NCI-H1048 (cell line): ENCODE results near the gene SIGLEC9.

Experiments
- DNase-seq: peaks from one replicate; lab custom pipeline; 2025; lab: John Stamatoyannopoulos, UW

SIGLEC9 gene

DNA sequence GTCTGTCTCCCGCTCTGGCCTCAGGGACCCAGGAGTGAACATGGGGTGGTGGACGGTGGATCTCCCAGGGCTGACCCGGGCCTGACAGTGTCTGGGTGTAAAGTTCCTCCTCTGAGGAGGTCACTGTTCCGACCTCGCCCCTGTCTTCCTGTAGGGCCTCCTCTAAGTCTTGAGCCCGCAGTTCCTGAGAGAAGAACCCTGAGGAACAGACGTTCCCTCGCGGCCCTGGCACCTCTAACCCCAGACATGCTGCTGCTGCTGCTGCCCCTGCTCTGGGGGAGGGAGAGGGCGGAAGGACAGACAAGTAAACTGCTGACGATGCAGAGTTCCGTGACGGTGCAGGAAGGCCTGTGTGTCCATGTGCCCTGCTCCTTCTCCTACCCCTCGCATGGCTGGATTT lies at the start of gene SIGLEC9:
TSS of gene SIGLEC9 (plus strand) at position 178 of the 400 bp plus-strand sequence. CDS start at position 247, 69 bp downstream.
- no peak for DNase-seq

DNA sequence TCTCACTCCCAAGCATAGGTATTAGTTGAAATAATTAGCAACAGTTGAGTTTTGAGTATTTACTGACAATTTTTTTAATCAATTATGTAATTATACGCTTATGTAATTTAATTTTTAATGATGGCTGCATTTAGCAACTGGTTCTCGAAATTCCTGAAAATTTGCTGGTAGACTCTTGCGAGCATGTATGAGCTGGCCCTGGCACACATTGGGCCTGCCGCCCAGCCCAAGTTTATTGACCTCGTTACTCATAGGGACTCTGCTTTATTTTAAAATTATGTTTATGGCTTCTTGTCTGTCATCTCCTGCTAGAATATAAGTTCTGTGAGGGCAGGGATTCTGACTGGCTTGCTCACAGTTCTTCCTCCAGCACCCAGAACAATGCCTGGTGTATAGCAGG lies 48.7 kb upstream of the SIGLEC9 start:
- no peak for DNase-seq

DNA sequence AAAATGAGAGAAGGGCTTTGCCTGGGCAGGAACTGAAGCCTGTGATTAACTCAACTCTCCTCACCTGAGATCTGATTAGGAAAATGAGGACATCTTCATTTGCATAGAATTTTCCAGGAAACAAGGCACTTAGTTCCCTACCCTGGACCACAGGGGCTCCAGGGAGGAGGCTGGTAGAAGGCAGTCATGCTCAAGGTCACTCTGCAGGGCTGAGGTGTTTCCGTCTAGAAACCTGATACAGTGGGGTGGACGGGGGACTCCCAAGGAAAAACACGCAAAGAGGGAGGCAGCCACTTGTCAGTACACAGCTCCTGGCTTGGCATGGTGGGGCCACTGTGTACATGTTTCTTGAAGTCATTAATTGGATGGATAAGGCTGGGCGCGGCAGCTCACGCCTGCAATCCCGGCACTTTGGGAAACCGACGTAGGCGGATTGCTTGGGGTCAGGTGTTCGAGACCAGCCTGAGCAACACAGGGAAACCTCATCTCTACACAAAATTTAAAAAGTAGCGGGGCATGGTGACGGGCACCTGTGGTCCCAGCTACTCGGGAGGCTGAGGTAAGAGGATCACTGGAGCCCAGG lies 48.0 kb upstream of the SIGLEC9 start:
- DNase-seq: no peak

DNA sequence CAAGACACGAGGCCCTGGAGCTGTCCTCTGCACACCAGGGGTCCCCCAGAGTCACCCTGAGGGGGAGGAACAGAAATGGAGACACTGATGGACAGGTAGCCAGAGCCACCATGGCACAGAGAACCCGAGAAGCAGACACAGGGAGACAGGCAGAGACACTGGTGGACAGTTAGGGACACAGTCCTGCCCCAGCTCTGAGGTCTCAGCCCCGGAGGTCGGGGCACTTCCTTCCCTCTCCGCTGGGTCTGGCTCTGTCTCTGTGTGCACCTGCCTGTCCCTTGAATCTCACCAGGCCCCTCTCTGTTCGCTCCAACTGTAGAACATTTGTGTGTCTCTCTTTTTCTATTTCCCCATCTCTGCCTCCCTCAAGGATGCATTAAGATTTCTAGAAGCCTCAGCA lies 46.6 kb upstream of the SIGLEC9 start:
- DNase-seq: no peak

DNA sequence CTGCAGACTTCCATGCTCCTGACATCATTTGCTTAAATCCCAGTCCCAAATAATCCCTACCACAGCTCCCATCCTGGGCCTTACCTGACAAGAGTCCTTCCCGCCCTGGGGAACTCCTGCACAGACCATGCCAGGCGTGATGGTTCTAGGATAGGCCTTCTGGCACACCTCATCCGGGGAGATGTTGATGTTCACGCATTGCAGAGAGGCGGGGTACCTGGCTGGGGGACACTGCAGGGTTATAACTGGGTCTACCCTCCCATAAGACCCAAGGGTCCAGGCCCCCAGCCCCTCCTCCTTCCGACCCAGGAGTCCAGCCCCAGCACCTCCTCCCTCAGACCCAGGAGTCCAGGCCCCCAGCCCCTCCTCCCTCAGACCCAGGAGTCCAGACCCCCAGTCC lies 46.0 kb upstream of the SIGLEC9 start:
- DNase-seq: no peak

DNA sequence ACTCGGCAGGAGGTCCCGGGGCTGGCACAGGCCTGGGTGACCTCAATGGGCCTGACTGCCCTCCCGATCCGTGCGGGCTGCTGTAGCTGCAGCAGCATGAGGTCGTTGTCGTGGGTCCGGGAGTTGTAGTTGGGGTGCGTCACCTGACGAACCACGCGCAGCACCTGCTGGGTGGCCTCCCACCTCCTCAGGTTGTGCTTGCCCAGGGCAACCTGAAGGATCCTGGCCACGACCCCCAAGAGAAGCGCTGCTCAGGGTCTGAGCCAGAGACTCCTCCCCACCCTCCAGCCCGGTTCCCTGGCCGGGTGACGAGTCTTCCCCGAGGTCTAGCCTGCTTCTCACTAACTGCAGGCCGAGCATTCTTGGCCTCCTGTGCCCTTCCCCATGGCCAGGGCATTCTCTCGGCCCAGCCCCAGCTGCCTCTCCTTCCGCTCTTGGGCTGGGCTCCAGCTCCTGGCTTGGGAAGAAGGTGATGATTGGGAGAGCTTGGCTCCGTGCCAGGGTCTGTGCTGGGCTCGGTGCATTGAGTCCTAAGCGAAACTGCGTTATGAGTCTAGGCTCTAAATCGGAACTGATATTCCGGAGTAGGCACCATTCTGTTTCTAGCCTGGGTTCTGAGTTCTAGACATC lies 45.1 kb upstream of the SIGLEC9 start:
- no peak for DNase-seq

DNA sequence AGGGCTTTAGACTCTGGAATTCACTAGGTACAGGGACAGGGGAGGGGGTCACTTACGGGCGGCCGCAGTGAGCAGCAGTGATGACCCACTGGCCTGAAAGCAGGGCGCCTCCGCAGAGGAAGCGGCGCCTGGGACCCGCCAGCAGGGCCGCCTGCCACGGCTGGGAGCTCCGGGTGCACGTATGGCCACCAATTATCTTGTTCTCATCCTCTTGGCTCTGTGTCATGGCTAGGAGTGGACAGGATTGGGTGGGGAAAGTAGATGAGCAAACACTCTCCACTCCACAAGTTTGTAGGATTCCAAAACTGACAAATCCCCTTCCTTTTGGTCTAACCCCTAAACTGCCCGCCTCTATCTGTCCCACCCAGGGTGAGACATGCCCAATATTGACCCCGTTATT lies 43.2 kb upstream of the SIGLEC9 start:
- no peak for DNase-seq

DNA sequence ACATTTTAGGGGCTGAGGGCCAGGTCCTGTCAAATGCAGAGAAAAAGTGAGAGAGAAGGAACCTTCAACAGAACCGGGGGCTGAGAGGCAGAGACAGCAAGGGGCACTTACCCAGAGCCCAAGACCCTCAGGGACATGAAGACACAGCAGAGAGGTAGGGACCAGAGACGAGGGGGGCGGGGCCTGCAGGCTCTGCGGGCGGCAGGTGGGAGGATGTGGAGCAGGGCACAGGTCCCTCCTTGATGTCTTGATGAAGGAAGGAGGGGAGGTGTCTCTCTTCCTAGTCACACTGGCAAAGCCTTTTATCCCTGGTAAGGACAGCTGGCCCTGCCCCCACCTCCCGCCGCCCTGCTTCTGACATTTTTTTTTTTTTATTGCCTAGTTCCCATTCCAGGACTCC lies 42.1 kb upstream of the SIGLEC9 start, which contains the start of gene KLK14:
TSS of gene KLK14 (minus strand) at position 277 of the 400 bp plus-strand sequence. CDS start at position 4, 273 bp downstream.
- no peak for DNase-seq

DNA sequence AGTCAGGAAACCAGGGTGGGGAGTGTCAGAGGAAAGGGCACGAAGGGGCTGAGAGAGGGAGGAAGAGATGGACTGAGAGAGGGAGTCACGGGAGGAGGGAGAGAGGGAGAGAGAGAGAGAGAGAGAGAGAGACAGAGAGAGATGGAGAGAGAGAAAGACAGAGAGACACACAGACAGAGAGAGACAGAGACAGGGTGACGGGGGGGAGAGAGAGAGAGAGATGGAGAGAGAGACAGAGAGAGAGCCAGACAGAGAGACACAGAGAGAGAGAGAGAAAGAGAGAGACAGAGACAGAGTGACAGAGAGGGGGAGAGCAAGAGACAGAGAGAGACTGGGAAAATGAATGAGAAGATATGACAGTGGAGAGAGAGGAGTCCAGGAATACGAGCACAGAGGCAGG lies 41.5 kb upstream of the SIGLEC9 start:
- no peak for DNase-seq

DNA sequence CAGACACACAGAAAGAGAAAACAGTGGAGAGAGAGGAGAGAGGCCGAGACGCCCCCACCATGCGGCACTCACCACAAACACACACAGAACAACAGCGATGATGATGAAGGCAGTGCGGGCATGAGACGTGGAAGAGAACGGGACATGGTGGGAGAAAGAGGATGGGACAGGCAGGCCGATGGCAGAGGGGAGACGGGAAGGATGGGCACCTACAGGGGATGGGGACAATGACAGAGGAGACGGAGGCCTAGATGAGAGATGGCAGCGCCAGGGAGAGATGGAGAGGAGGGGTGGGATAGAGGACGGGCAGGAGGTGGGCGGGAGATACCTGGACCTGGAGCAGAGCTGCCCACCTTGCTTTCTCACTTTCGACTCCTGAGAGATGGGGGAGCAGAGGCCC lies 40.9 kb upstream of the SIGLEC9 start:
- no peak for DNase-seq

DNA sequence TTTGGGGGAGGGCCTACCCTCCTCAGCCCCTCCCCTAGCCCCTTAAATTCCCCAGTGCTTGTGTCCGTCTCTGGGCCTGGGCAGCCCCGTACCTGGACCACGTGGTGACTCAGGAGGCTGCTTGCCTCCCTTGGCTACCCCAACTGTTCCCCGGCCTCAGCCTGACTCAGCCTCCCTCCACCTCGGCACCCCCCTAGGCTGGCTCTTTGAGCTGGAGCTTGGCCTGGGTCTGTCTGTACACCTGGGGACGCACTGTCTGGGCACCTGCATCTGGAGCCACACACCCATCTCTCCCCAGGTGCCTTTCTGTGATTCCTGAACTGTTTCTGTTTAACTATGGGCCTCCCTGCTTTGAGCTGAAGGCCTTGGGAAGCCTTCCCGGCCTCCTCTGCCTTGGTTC lies 40.2 kb upstream of the SIGLEC9 start:
- no peak for DNase-seq

DNA sequence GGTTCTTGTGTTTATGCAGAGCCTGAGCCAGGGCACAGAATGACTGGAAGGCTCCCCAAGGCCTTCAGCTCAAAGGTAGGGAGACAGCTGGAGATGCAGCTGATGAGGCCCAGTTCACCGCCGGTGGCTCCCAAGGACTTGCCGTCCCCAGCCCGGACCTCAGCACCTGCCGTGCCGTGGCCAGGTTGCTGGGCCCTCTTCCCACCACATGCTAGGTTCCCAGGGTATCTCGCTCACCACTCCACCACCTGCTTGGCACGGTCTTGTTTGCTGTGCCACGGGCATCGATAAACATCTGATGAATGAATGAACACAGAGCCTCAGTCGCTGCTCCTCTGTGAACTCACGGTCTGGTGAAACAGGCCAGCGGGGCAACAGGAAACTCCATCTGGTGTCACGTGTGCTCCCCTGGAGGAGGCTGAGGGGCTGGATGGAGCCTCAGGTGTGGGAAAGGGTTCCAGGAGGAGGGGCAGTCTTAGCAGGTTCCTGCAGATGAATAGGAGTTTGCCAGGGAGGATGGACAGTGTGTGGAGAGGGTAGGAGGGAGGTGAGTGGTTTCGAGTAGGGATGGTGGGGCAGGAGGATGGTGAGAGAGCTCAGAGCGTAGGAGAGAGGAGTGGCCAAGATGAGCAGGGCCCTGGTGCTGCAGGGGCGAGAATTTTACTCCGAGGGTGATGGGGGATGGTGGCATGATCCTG lies 38.4 kb upstream of the SIGLEC9 start:
- no peak for DNase-seq

DNA sequence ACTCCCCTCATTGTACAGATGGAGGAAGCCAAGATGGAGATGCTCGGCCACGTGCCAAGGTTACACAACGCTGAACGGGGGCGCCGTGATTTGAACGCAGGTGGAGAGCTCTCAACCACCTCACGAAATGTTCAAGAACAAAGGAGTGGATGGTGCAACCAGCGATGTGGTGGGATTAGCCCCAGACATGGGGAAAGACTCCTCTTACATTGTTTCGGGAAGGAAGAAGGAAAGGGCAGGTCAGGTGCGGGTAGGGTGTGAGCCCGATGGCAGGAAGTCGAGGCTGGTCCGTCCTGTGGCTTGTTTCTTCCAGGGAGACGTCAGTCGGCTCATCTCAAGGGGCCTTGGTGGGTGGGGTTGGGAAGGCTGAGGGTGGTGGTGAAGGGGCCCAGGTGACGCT lies 34.9 kb upstream of the SIGLEC9 start:
- no peak for DNase-seq

DNA sequence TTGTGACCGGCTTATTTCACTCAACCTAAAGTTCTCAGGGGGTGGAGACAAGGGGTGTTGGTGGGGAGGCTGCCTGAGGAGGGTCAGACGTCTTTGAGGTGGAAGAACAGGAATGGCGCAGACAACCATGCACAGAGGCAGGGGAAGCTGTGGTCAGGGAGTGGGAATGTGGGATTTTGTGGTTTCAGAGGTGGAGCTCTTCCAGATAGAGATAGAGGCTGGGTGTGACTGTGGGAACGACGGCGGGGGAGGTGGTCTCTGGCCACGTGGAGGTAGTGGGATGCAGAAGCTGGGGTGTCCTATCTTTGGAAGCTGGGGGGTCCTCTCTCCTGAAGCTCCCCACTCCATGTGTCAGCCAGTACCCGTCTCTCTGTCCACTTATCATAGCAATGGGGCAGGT lies 34.2 kb upstream of the SIGLEC9 start:
- DNase-seq: no peak

DNA sequence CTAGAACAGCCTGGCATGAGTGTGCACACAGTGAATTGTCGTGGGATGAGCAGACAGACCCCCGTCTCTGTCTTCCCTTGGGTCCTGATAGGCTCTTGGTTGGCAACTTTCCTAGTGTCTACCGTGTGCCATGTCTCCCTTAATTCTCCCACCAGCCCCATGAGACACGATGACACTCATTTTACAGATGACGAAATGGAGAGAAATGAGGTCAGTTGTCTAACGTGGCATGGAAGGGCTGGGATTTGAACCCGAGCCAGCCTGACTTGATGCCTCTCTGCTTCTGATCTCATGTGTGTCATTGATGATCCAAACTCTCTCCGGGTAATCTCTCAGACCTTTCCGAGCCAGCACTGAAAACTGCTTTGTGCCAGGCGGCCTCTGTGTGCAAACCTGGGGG lies 33.6 kb upstream of the SIGLEC9 start:
- DNase-seq: no peak

DNA sequence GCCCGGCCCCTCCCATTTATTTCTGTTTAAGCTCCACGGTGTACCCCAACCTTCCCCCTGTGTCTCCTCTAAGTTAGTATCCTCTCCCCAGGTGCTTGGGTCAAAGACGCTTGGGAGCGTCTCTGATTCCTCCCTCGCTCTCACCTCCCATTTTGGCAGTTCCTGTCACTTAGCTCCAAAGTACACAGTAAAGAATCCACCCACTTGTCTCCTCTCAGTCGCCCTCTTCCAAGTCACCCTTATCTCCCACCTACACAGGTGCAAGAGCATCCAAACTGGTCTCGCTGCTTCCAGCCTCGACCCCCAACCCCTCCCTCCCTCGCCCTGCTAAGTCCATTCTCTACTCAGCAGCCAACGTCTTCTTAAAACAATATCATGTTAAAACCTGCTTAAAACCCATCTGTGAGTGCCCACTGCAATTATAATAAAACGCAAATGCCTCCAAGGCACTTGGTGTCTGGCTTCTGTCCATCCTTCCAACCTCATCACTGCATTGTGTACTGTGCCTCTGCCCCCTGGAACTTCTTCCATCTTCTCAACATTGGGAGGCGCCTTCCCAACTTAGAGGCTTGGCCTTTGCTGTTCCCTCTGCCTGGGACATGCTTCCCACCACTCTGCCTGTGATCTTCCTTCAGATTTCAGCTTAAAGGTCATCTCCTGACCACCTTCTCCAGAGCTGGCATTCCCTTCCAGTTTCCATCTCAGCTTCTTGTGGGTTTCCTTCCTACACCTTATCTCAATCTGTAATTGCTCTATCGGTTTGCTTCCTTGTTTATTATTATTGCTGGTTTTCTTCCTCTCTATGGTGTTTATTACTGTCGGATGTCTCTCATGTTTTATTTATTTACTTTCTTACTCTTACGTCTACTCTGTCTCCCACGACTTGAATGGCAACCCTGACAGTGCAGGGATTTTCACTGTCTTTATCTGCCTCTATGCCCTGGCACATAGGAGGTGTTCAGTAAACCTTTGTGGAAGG lies 32.5 kb upstream of the SIGLEC9 start:
- DNase-seq: no peak

DNA sequence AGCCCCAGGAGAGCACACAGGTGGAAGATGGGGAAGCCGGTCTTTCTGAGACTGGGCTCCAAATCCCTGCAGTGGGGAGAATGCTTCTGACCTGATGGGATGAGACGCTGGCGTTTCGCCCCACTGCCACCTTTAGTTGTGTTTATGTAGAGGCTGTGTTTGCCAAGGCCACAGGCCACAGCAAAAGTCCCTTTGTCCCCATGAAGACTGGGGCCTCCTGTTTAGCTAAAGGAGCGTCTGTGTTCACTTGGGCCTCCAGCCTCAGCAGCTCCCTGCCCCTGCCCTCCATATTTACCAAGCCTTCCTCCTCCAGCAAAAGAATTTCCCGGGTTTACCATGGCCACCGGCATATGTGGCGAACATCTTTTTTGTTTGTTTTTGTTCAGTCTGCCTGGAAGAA lies 31.6 kb upstream of the SIGLEC9 start:
- no peak for DNase-seq

DNA sequence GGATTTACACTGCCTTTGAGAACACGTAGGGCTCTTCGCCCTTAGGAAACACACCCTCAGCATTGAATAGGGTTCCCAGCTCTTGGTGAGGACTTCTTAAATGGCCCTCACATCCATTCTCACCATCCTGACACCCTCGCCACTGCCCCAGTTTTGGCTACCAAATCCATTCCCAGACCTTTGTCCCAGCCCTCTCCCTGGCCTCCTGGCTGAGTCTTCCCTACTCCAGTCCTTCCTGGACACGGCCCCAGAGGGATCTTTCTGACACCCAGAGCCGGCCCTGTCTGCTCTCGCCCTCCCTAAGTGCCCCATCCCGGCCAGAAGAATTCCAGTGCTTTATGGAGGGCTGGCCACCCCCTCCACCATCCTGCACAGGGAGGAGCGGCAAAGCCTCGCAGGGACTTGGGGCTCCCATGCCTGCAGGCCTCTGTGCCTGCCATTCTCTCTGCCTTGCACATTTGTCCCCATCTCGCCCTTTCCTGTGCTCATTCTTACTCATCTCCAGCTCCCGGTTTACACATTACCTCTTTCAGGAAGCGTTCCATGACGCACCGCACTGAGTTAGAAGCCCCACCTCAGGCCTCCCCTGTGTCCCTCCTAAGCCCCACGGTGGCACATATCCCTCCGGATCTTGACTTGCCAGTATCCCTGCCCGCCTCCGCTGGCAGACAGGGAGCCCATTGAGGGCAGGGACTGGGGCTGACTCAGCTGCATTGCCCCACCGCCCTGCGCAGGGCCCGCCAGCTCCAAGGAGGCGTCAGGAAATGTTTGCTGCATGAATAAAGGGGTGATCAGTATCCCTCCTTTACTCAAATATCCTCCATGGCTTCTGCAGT lies 31.0 kb upstream of the SIGLEC9 start:
- no peak for DNase-seq

DNA sequence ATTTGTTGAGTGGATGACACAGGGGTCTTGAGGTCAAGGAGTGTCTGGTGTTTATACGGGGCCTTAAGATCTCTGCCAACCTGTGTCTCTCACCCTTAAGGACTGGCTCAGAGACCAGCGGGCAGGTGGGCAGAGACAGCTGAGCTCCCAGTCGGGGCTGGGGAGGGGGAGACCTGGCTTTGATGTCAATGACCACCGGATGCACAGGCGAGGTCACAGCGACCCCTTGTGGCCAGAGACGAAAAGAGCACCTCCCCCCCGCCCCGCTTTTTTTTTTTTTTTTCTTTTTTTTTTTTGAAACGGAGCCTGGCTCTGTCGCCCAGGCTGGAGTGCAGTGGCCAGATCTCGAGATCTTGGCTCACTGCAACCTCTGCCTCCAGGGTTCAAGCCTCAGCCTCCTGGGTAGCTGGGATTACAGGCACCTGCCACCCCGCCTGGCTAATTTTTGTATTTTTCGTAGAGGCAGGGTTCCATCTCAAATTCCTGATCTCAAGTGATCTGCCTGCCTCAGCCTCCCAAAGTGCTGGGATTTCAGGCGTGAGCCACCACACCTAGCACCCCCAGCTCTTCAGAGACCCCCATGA lies 29.9 kb upstream of the SIGLEC9 start:
- DNase-seq: no peak

DNA sequence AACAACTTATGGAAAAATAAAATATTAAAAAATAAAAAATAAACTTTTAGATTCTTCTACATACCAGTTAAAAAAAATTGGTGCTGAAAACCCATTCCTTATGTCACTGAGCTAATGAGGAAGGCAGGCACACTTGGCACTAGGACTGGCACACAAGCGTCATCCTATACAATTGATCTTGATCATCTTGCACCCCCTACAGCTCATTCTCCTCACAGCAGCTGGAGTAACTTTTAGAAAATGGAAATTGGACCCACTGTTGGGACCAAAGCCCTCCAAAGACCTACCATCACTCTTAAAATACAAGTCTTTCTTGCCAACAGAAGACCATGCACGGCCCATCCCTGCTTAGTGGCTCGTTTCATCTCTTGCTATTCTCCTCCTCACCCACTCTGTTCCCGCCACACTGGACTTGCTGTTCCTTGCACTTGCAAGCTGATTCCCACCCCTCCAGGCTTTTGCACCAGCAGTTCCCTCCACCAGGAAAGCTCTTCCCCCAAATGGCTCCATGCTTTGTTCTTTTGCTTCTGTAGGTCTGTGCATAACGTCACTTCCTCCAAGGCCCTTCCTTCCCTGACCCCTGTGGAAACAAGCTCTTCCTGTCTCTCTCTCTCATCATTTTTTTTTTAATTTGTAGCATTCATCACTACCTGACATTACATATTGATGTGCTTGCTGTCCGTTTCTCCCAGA lies 28.1 kb upstream of the SIGLEC9 start:
- no peak for DNase-seq
